SK-N-MC (cell line): Measurements from ENCODE around the gene PDE6H.

Source experiments
- EZH2 ChIP-seq: fragments of 200-600 bp; sonication (generic); IDR thresholded peaks from one replicate; pipeline ENCODE4 v1.6.1; 2017; ENCODE audit warnings: antibody characterized with exemption
- POLR2AphosphoS5 ChIP-seq: IDR thresholded peaks from 2 replicates; pipeline ENCODE4 v1.6.1; 2012; ENCODE audit warnings: mild to moderate bottlenecking, low read depth, low read length, borderline replicate concordance

DNA sequence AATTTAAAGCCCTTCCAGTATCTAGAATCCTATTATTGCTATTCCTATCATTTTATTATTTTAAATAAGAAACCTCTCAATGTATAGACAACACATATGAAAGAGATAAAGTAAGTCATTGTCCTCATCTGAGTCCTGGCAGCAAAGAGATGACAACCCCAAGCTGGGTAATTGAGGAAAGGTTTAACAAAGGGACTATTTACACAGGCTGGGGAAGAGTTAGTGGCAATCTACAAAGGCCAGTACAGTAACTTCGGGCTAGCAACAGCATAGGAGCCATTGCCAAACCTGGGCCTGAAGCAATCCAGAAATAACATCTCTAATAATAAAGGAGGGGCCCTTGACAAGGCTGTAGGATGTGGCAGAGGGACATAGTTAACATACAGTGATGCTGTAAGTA is 11.2 kb downstream of the PDE6H start:
- TF ChIP-seq POLR2AphosphoS5 (no peak), EZH2 (no peak)
